Measurements from ENCODE around the gene FKBP5.
"Not testable (repeated sequence)": the region's sequence is repeated elsewhere in the genome, so short reads cannot be mapped to it uniquely, and the experiment has no call there.

FKBP5 gene

DNA sequence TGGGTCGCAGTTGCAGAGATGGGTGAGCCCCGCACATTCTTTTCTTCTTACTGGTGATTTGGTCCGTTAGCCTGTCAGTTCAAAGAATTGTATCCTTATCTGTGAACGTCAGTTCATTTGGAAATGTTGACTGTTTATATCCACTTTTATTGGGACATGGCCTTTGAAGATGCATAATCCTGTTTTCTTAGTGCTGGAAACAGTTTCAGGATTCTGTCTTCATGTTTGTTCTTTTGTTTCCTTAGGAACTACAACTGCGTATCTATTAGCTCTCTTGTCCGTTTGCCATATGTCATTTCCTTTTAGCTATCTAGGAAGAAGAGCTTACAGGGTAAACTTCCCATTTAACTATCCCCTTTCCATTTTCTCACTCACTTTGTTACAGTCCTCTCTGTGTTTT, 141.0 kb downstream of the FKBP5 start:
- no peak overlapping the region for H3K4me3 ChIP-seq (replicated peaks in 1 of 2; ENCODE audit: low read depth in 2 of 2, low read length in 2 of 2)
- DNase-seq (ENCODE audit: low read depth in 2 of 2), result peak in 1 of 2 donors; percentile 52
- no peak for TF ChIP-seq CTCF (IDR thresholded peaks at IDR 0.05; ENCODE audit: low read depth, low read length)

DNA sequence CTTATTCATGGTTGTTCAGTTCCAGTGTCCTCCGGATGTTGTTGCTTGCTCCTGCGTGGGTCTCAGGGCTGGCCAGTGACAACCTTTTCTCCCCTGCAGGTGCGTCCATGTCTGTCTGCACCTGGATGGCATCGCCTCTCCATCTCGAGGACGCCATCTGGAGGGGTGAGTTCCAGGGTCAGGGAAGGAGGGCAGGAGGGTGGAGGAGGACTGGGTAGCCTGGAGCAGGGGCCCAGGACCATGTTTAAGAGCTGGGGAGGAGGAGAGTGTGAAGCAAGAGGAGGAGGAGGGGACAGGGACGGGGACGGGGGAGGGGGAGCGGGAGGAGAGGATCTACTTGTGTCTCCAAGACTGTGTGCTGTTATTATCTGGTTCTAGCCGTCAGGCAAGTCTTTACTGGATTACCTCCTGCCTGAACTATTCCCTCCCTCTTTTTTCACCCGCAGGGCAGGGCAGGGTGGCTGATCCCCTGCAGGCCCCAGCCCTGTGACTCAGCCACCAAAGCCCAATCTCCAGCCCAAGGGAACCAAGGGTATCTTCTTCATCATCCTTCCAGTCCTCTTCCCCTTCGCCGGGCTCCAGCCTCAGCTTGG, 143.8 kb downstream of the FKBP5 start:
- no peak for TF ChIP-seq CTCF (IDR thresholded peaks at IDR 0.05; ENCODE audit: low read depth, low read length)
- no peak for DNase-seq (ENCODE audit: low read depth in 2 of 2)
- H3K4me3 ChIP-seq (replicated peaks in 1 of 2; ENCODE audit: low read depth in 2 of 2, low read length in 2 of 2), result no peak overlapping the region

DNA sequence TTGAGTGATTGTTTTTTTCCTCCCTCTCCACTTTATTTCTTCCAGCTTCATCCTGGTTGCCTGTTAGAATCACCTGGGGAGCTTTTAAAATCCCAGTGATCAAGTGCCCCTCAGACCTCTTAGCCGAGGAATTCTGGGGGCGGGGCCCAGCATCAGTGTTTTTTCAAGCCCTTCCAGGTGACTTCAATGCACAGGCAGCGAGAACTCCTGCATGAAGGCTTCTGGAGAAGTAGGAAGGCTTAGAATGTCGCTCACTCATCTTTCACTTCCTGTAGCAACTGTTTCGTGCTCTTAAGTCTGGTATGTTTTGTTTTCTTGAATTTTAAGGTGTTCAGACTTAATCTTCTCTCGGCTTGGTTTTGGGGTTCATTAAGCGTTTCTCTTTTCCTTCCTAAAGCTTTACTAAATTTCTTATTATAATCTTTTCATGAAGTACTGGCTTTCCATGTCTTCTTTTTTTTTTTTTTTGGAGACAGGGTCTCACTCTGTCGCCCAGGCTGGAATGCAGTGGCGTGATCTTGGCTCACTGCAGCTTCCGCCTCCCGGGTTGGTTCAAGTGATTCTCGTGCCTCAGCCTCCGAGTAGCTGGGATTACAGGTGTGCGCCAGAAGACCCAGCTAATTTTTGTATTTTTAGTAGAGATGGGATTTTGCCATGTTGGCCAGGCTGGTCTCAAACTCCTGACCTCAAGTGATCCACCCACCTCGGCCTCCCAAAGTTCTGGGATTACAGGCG, 145.1 kb downstream of the FKBP5 start:
- no peak overlapping the region for H3K4me3 ChIP-seq (replicated peaks in 1 of 2; ENCODE audit: low read depth in 2 of 2, low read length in 2 of 2)
- no peak for DNase-seq (ENCODE audit: low read depth in 2 of 2)
- no peak for TF ChIP-seq CTCF (IDR thresholded peaks at IDR 0.05; ENCODE audit: low read depth, low read length)

DNA sequence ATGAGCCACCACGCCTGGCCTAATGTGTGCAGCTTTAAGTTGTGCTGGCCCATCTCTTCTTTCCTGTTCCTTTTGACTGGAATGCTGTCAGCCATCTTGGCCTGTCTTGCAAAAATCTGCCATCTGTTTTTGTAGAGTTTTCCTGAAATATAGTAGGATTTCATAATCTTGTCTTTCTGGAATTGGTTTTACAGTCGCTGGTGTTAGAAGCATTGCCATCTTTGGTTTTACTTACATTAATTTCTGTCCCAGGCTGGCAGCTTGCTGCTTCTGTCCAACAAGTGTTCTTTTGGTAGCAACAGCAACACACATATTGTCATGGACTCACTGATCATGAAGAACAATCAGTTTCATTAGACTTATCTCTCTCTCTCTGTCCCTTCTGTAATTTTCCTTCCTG, 146.9 kb downstream of the FKBP5 start:
- no peak overlapping the region for H3K4me3 ChIP-seq (replicated peaks in 1 of 2; ENCODE audit: low read depth in 2 of 2, low read length in 2 of 2)
- no peak for DNase-seq (ENCODE audit: low read depth in 2 of 2)
- no peak for TF ChIP-seq CTCF (IDR thresholded peaks at IDR 0.05; ENCODE audit: low read depth, low read length)

GRCh38 chr6:35539223-35539622, 149.5 kb downstream of the FKBP5 start:
- no peak for DNase-seq (ENCODE audit: low read depth in 2 of 2)
- no peak for TF ChIP-seq CTCF (IDR thresholded peaks at IDR 0.05; ENCODE audit: low read depth, low read length)
- no peak overlapping the region for H3K4me3 ChIP-seq (replicated peaks in 1 of 2; ENCODE audit: low read depth in 2 of 2, low read length in 2 of 2)

GRCh38 chr6:35535847-35536246, 152.9 kb downstream of the FKBP5 start:
- H3K4me3 ChIP-seq (replicated peaks in 1 of 2; ENCODE audit: low read depth in 2 of 2, low read length in 2 of 2); DNase-seq (ENCODE audit: low read depth in 2 of 2): not testable (repeated sequence)

DNA sequence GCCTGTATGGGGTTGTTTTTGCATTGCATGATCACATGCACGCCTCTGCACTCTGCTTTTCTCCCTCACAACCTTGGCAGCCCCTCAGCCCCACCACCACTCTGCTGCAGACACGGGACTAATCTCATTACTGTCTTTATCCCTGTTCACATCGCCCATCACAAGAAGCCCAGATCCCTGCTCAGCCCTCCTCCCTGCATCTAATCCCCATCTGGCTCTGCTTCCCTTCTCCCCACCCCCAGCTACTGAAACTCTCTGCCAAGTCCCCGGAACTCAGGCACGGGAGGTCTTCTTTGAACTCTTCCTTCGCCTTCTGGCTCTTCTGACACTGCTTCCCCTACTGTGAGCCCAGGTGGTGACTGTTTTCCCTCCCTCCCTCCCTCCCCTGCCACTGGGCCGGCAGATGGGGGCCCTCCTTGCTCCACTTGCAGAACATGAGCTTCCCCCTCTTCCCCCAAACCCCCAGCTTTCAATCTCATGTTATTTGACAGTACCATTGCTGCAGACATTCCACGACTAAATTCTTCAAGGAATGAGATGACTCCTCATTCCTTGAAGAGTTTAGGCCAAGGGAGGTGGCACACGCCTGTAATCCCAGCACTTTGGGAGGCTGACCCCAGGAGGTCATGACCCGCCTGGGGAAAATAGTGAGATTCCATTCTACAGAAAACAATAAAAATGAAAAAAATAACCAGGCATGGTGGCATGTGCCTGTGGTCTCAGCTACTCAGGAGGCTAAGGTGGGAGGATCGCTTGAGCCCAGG, 154.1 kb downstream of the FKBP5 start:
- DNase-seq (ENCODE audit: low read depth in 2 of 2), result no peak
- H3K4me3 ChIP-seq (replicated peaks in 1 of 2; ENCODE audit: low read depth in 2 of 2, low read length in 2 of 2), result no peak overlapping the region

More for the DNA sequence above, 154.1 kb downstream of the FKBP5 start:
- no peak for TF ChIP-seq CTCF (IDR thresholded peaks at IDR 0.05; ENCODE audit: low read depth, low read length)
